Ramos (cell line): Measurements from ENCODE around the gene APOA5.

ENCODE experiments used
- in situ Hi-C: fragments of 300-500 bp; cut with MboI; formaldehyde crosslinking; loops from one replicate; pipeline ENCODE4 v1.14.3; 2022; ENCODE audit warnings: low sequenced_read_pairs; ENCODE audit not compliant: unreplicated experiment

Gene APOA5

GRCh38 chr11:116828632-116829524, 37.2 kb upstream of the APOA5 start:
- in situ Hi-C loops: no loop called here

GRCh38 chr11:116827461-116827860, 35.8 kb upstream of the APOA5 start:
- in situ Hi-C loops: no loop called here

DNA sequence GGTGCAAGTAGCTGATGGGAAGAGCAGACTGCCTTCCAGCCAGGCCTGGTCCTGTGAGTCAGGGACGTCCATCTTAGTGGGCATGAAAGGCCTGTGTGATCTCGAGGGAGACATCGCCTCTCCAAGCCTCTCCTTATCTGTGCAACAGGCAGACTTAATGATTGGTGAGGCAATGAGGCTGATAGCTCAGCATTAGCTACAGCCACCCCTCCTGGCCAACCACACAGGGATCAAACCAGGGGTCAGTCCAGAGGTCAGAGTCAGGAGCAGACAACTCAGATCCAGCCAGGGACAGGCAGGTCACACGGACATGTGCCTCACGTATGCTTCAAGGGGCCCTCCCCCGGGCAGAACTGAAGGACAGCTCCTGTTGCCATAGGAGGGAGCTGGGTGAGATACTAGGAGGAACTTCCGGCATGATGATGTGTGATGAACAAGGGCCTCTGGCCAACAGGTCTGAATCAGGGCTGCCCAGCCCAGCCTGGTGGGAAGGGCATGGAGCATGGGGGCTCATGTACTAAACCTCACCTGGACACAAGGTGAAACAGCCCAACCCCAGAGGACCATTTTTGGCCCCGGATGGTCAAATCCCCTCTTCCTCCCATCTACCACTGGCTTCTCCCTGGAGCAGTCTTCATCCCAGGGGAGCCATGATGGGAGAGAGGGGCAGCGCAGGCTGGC, 35.2 kb upstream of the APOA5 start:
- in situ Hi-C loops: no loop called here

DNA sequence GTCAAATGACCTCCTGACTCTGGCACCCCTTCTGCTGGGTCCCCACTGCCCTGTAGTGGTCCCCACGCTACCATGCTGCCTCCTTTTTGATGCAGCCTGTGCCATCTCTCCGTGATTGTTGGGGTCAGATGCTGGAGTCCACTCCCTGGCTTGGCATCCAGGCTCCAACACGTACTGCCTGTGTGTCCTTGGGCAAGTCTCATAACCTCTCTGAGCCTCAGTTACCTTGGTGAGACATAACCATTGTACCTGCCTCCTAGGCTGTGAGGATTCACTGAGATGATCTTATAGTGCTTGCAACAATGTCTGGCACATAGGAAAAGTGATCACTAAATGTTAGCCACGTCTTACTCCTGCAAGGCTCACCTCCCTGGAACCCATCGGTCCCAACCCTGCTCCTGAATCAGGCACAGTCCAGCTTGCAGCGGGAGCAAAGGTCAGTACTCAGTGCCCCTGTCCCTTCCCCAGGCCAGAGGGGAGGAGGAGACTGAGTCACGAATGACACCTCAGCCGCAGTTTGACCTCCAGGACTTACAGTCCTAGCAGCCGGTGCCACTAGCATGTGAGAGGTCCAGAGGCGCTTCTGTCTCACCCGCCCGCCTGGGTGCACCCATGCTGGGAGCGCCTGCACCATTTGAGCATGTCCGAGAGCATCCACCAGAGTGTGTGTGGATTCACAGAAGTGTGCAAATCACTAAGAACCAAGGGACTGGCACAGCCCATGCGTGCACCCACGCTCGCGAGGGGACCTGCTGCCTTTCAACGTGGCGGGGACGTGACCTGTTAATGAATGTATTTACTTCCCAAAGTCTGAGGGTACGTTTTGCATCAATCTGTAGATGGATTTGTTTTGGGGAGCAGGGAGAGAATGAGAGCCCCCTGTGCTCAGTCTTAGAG, 34.4 kb upstream of the APOA5 start:
- in situ Hi-C loops: no loop called here

- in situ Hi-C loops: no loop called here
Observed at GRCh38 chr11:116825434-116825833, 33.8 kb upstream of the APOA5 start.

- in situ Hi-C loops: no loop called here
Observed at GRCh38 chr11:116823031-116823843, 31.6 kb upstream of the APOA5 start, which contains the start of gene APOA4. TSS of gene APOA4 (minus strand) at chr11:116823304. CDS start at chr11:116823191, 113 bp downstream.

GRCh38 chr11:116822575-116822974, 30.9 kb upstream of the APOA5 start:
- in situ Hi-C loops: no loop called here

DNA sequence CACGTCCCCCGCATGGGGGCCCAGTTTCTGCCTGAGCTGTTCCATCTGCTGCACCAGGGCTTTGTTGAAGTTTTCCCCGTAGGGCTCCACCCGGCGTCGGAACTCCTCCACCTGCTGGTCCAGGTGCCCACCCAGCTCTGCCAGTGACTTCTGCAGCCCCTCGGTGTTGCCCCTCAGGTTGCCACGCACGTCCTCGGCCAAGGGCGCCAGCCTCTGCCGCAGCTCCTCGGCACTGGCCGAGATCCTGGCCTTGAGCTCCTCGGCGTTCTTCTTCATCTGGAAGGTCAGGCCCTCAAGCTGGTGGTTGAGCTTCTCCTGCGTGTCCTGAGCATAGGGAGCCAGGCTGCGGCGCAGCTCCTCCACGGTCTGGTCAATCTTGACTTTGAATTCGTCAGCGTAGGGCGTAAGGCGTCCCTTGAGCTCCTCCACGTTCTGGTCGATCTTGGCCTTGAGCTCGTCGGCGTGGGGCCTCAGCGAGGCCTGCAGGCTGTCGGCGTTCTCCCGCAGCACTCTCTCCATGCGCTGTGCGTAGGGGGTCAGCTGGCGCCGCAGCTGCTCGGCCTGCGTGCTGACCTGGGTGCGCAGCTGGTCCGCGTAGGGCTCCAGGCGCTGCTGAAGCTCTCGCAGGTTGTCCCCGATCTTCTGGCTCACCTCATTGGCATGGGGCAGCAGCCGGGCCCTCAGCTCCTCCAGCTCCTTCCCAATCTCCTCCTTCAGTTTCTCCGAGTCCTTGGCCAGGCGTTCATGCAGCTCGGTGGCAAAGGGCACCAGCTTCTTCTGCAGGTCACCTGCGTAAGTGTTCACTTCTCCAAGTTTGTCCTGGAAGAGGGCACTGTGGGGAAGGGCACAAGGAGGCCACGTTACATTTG, 29.6 kb upstream of the APOA5 start:
- in situ Hi-C loops: no loop called here

DNA sequence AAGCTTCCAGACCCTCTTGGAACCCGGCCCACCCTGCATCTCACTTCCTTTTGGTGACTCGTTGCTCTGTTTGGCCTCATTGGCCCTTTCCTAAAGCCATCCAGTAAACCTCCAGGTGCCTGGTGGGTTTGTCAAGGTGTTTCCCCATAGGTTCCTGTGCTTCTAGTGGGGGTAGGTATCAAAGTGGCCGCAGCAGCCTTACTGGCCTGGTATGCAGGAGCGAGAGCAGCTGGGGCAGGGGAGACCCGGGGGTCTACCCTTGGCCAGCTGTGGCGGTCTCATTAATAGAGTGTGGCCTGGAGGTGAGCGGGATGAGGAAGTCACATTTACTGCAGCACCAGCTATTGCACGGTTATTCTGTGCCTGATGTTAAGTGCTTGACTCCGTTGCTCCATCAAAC, 27.4 kb upstream of the APOA5 start:
- in situ Hi-C loops: no loop called here

DNA sequence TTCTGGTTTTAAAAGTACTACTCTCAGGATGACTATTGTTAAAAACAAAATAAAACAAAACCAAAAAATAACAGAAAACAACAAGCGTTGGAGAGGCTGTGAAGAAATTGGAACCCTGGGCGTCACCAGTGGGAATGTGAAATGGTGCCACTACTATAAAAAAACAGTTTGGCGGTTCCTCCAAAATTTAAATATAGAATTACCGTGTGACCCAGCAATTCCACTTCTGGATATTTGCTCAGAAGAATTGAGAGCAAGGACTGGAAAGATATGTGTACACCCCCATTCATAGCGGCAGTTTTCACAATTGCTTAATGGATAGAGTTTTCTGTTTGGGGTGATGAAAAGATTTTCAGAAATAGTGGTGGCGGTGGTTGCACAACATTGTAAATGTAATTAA, 22.8 kb upstream of the APOA5 start:
- in situ Hi-C loops: no loop called here

GRCh38 chr11:116813781-116814471, 22.2 kb upstream of the APOA5 start:
- in situ Hi-C loops: no loop called here

- in situ Hi-C loops: no loop called here
Observed at GRCh38 chr11:116813170-116813569, 21.5 kb upstream of the APOA5 start.

GRCh38 chr11:116812109-116812508, 20.4 kb upstream of the APOA5 start:
- in situ Hi-C loops: no loop called here

DNA sequence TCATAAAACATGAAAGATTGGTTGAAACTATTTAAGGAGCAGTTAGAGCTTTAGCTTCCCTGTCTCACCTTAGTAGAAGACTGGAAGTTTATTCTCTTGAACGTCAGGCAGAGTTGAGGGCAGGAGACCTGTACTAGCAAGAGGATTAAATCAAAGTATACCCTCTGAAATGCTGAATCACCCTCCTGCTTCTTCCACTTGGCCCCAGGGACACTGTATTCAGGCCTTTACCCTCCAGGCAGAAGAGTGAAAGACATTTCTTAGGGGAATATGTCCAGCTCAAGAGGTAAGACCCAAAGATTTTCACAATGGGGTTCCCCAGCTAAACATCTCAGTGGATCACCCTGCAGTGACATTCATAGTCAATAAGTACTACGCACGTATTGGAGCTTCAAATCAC, 19.5 kb upstream of the APOA5 start:
- in situ Hi-C loops: no loop called here

DNA sequence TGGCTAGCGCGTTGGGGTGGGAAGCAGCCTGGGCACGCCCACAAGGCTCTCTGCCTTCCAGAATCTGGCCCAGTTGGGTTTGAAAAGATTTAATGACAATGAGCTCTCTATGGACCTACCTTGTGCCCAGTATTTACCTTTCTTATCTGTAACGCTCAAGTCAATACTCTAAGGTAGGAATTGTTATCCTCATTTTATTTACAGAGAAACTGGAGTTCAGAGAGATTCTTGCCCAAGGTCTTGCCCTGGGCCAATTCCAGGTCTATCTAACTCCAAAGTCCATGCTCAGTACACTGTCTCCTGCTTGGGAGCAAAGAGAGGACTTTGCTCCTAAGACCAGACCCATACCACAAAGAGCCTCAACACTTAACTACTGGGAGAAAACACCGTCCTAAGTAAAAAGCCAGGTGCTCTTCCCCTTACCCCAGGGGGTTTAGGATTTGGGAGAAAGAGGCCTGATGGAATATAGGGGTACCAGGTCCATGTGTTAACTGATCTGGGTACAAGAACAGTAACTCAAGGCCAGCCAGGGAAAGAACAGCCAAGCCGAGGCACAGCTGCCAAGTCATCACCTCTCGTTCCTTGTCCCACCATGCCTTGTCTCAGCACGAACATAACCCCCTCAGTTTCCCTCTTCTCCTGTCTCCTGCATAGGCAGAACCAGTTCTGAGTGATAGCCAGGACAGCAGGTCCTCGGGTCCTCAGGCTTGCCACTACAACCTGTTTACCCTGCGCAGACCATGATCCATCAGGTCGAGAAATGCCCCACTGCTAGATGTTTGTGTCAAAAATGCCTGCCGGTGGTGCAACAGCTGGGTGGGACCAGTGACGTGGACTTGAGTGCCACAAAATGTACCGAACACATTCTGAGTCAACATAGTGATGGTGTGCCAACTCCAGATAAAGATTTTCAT, 16.8 kb upstream of the APOA5 start:
- in situ Hi-C loops: no loop called here

GRCh38 chr11:116807601-116808261, 16.1 kb upstream of the APOA5 start:
- in situ Hi-C loops: no loop called here

GRCh38 chr11:116804001-116804400, 12.3 kb upstream of the APOA5 start:
- in situ Hi-C loops: no loop called here
